Inferior parietal cortex (tissue), 1 donor: Measurements from ENCODE around the gene VAV2.
"Not testable (repeated sequence)": the region's sequence is repeated elsewhere in the genome, so short reads cannot be mapped to it uniquely, and the experiment has no call there.

Experiments
- DNase-seq: peaks from one replicate; pipeline ENCODE4 v3.0.0-alpha.2; 2016; ENCODE audit errors: extremely low spot score

VAV2 gene

DNA sequence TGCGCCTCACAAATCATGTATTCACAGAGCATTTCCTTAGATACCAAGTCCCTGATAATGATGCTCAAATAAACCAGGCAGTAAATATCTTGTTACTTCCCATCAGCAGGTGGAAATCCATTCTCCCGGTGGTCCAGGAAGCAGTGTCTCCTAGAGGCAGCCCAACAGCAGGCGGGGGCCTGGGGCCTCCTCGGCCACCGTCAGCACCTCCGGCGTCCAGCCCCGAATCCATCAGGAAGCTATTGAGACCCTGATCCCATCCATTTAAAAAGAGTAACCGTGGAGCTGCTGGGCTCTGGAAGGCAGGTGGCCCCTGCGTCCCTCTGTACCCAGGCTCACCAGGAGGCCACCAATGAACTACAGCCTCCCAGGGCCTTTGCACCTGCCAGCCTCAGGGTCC lies 54.0 kb downstream of the VAV2 start:
- no peak for DNase-seq

GRCh38 chr9:133937120-133937519 lies 55.0 kb downstream of the VAV2 start:
- DNase-seq, result no peak

DNA sequence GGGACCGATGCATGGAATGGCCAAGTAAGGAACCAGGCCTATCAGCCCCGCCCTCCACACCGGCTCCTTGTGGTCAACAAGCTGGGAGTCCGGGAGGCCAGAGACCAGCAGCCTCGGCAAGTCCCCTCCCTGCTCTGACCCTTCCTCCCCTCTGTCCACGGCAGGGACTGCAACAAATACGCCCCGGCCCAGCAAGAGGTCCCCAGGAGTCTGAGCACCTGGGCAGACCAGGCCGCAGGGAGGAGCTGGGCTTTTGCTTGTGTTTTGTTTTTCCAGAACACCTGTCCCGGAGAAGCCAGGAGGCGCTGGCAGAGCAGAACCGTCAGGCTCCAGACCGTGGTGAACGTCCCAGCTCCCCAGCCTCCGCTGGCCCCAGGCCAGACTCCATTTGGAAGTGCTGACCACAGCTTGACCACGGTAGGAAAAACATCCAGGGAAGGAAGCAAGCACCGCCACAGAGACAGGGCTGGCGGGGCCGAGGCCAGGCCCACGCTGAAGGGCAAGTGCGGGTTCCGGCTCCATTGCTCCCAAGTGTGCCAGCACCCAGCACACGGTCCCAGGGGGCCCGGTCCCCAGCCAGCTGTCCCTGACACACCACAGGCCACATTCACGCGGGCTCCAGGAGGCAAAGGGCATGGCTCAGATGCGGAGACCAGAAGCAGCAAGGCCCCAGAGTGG lies 56.7 kb downstream of the VAV2 start:
- DNase-seq, result no peak

DNA sequence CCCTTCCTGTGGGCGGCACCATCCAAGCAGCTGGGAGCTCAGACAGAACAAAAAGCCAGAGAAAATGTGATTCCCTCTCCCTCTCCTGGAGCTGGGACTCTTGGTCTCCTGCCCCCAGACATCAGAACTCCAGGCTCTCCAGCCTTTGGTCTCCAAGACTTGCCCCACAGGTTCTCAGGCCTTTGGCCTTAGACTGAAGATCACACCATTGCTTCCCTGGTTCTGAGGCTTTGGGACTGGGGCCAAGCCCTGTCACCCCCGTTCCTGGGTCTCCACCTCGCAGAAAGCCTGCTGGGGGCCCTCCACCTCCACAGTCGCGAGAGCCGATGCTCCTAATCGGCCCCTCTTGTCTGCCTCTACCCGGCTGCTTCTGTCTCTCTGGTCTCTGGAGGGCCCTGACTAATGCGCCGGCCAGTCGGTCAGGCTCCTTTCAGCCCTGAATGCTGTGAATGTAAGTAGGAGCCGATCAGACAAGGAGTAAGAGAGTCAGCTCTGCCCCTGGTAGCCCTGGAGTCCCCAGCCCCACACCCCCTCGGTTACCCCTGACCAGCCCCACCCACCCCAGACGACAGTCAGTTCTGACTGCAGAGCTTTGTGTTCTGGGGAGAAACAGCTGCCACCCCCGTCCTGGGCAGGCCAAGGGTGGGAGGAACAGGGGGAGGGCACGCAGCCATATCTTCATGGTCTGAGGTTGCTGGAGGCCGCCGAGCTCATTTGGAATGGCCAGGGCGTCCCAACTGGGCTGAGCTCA lies 57.5 kb downstream of the VAV2 start:
- DNase-seq, result no peak

- DNase-seq, result no peak
Measured at GRCh38 chr9:133933426-133934026, 58.6 kb downstream of the VAV2 start.

GRCh38 chr9:133932633-133933032 lies 59.5 kb downstream of the VAV2 start:
- no peak for DNase-seq

GRCh38 chr9:133932181-133932580 lies 59.9 kb downstream of the VAV2 start:
- DNase-seq, result no peak

GRCh38 chr9:133930682-133931485 lies 61.2 kb downstream of the VAV2 start:
- DNase-seq, result no peak

DNA sequence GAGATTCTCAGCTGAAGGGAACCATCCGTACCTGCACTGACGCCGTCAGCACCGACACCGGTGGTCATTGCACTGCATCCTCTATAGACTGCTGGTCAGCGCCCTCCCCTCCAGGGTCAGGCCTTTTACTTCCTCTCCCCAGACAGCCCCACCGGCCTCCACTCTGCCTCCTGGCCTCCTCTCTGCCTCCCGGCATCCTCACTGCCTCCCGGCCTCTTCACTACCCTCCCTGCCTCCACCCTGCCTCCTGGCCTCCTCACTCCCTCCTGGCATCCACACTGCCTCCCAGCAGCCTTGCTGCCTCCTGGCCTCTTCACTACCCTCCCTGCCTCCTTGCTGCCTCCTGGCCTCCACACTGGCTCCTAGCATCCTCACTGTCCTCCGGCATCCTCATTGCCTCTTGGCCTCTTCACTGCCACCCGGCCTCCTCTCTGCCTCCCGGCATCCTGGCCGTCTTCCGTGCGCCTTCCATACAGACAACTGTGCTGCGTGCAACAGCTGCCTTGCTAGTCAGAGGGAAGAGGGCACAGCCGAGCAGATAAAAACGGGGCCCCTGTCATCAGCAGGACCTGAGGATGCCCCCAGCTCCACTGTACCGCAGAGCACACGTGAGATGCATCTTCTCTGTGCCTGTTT lies 62.0 kb downstream of the VAV2 start:
- DNase-seq, result no peak

GRCh38 chr9:133929599-133929998 lies 62.5 kb downstream of the VAV2 start:
- no peak for DNase-seq

GRCh38 chr9:133928248-133928764 lies 63.8 kb downstream of the VAV2 start:
- DNase-seq, result peak; percentile 6

DNA sequence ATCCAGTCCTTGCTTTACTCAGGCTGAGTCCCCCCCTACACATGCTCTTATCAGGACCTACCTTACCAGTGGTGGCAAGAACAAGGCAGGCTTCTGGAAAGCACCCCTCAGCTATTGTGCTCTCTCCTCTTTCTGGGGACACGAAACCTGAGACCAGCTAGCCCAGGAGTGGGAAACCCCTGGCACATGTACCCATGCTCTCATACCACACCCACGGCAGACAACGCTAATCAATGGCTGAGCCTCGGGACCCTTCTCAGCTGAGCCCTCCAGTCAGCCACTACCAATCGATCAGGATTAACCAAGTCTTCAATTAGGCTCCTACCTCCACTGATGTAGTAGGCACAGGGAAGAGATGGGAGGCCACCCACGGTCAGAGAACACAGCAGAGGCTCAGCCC lies 65.1 kb downstream of the VAV2 start:
- no peak for DNase-seq

DNA sequence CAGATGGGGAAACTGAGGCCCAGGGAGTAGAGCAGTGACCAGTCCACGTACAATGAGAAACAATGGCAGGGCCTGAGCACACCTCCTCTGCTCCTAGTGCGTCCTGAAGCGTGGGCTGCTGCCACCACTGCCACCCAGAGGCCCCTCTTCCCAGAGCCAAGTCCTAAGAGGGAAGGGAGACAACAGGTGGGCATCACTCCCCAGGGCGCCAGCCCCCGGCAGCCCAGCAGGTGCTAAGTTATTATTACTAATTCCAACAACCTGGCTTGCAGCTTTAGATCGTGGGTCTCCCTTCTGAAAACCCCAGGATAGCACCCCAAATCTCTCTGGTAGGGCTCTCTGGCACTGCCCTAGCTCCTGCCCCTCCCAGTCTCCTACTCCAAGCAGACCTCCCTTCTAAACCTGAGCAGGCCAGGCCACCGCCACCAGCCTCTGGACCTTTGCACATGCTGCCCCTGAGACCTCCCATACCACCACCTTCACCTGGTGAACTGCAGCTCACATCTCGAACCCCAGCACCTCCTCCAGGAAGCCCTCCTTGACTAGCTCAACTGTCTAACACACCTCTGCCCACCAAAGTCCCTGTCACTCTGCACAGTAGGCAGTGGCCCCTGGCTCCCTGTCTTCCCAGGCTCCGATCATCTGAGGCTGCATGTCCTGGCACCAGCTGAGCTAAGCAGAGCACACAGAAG lies 65.8 kb downstream of the VAV2 start:
- DNase-seq, result no peak

DNA sequence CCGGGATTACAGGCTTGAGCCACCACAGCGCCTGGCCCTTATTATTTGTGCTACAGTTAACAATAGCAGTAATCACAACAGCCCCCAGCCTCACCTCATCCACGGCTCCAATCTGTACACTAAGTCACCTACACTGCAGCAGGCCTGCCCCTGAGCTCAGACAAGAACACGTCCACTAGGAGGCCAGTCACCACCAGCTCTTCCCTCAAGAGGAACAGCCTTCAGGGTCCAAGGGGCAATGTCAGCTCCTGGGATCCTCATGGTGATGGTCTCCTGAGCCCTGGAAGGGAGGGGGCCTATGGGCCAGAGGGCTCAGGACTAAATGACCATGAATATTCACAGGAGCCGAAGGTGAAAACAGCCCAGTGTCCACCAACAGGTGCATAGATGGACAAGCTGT lies 67.7 kb downstream of the VAV2 start:
- no peak for DNase-seq

DNA sequence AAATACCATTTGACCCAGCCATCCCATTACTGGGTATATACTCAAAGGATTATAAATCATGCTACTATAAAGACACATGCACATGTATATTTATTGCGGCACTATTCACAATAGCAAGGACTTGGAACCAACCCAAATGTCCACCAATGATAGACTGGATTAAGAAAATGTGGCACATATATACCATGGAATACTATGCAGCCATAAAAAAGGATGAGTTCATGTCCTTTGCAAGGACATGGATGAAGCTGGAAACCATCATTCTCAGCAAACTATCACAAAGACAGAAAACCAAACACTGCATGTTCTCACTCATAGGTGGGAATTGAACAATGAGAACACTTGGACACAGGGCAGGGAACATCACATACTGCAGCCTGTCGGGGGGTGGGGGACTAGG lies 68.5 kb downstream of the VAV2 start:
- DNase-seq, result not testable (repeated sequence)

GRCh38 chr9:133921866-133922265 lies 70.3 kb downstream of the VAV2 start:
- no peak for DNase-seq

DNA sequence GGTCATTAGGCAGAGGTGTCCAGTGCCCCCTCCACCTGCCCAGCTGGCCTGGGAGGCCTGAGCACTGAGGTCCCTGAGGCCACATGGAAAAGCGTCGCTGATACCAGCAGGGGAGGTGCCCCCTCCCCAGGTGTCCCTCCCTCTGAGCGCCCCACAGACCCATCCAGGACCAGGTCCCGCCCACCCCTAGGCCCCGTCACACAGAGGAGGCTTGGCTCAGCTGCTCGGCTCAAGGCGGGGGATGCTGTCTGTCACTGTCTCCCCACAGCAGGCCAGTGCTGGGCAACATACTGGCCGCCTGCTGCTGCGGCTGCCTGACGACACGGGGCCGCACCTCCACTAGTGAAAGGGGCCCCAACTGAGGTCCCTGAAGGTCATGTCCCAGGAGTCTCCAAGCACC lies 71.7 kb downstream of the VAV2 start:
- no peak for DNase-seq

DNA sequence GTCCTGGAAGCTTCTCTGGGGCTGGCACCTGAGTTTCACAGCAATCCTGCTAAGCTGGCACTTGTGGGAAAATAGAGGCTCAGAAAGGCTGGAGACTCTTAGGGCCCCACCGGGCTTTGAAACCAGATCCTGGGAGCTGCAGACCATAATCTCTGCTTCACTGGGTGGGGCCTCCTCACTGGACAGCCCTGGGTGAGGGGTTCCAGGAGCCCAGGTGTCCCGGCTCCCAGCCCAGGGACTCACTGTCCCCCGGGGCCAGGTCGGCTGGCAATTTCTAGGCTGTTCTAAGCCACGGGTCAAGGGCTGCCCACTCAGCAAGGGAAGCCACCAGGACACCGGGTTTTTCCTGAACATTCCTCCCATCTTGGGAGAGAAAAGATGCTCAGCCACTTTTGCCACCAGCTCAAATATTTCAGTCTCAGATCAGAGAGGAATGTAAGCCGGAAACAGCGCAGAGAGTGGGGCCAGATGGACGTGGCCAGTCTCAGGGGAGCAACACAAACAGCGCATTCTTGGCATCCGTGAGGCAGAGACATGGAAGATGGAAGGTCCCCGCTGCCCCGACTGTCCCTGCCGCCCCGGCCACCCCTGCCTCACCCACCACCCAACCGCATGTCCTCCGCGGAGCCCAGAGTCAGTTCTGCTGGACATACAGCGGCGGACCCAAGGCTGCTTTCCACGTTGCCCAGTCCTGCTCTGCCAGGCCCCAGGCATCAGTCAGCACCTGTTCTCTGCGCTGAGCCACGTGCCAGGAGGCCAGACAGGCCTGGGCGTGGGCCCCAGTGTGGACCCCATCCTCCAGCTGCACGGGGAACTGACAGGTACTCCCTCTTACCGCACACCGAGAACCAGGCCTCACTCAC lies 72.6 kb downstream of the VAV2 start:
- DNase-seq, result no peak

DNA sequence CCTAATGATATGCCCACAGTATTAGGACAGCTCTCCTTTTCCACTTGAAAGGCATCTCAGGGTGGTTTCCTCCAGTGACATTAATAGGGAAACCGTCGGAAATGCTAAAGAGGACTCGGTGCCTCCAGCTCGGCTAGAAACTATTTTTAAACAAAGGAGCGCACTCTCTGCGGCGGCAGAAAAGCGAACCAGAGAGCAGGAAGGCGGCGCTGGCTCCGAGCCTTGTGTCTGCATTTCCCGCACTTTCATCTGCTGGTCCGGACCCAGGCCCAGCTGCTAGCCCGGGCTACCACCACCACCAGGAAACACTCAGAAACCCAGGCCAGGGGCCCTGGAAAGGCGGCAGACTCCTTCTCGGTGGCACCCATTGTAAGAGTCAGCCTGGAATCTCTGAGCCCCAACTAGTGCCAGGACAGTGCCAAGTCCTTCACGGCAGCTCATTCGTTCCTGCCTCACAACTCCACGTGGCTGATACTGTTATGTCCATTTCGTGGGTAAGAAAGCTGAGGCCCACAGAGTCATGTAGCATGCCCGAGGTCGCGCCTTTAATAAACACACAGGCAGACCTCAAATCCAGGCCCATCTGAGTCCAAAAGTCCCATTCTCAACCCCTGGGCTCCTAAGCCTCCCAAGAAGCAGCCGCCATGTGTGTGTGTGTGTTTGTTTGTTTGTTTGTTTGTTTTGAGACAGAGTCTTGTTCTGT lies 73.9 kb downstream of the VAV2 start:
- peak; percentile 11 for DNase-seq
